Fibroblast of skin of left biceps (primary cell): ENCODE results near the gene CD68.
"Not testable (repeated sequence)": the region's sequence is repeated elsewhere in the genome, so short reads cannot be mapped to it uniquely, and the experiment has no call there.

ENCODE experiments used
- DNase-seq, 2 experiments: peaks; one replicate each; pipeline ENCODE4 v3.0.0-alpha.2; 2013; ENCODE audit warnings: low read depth in 2 of 2

Gene CD68

GRCh38 chr17:7580604-7581575 is 1.5 kb downstream of the CD68 start:
- DNase-seq: no peak

- no peak for DNase-seq
Measured at GRCh38 chr17:7582396-7583252, 3.2 kb downstream of the CD68 start.

GRCh38 chr17:7583253-7584109 is 4.0 kb downstream of the CD68 start, which contains the start of gene MPDU1:
Gene MPDU1, plus strand, starts transcription at chr17:7583852. Its CDS starts 11 bp downstream, at chr17:7583863.
- DNase-seq: peak; percentile 96

- DNase-seq: no peak
Measured at GRCh38 chr17:7586673-7587419, 7.4 kb downstream of the CD68 start.

- peak; percentile 85 to 87 for DNase-seq
Measured at GRCh38 chr17:7587420-7588151, 8.1 kb downstream of the CD68 start.

GRCh38 chr17:7588553-7589203 is 9.2 kb downstream of the CD68 start:
- DNase-seq: no peak

GRCh38 chr17:7589204-7589868 is 9.9 kb downstream of the CD68 start:
- no peak for DNase-seq

- DNase-seq: no peak
Measured at GRCh38 chr17:7589891-7590691, 10.7 kb downstream of the CD68 start, which contains the start of gene SOX15. Gene SOX15, minus strand, starts transcription at chr17:7590094. Its CDS starts 418 bp downstream, at chr17:7589676.

GRCh38 chr17:7590743-7591142 is 11.3 kb downstream of the CD68 start:
- DNase-seq: no peak

GRCh38 chr17:7591596-7591995 is 12.2 kb downstream of the CD68 start:
- DNase-seq: no peak

GRCh38 chr17:7592422-7593021 is 13.1 kb downstream of the CD68 start:
- no peak for DNase-seq

GRCh38 chr17:7593296-7593695 is 13.9 kb downstream of the CD68 start:
- no peak for DNase-seq

GRCh38 chr17:7597561-7597960 is 18.1 kb downstream of the CD68 start:
- not testable (repeated sequence) for DNase-seq

- DNase-seq: no peak
Measured at GRCh38 chr17:7606280-7606679, 26.8 kb downstream of the CD68 start.

GRCh38 chr17:7610641-7611040 is 31.2 kb downstream of the CD68 start:
- no peak for DNase-seq

GRCh38 chr17:7611635-7612293 is 32.3 kb downstream of the CD68 start:
- no peak for DNase-seq

- no peak for DNase-seq
Measured at GRCh38 chr17:7612294-7612640, 32.8 kb downstream of the CD68 start.
